HUES6 (cell line): Measurements from ENCODE around the gene XRCC2.
"Not testable (repeated sequence)": the region's sequence is repeated elsewhere in the genome, so short reads cannot be mapped to it uniquely, and the experiment has no call there.

Source experiments
- H3K27ac ChIP-seq: 2 replicates; pipeline ENCODE4 v1.7.0; 2013; ENCODE audit warnings: low read depth, mild to moderate bottlenecking, low read length, inconsistent platforms
- H3K27me3 ChIP-seq: 2 replicates; pipeline ENCODE4 v1.6.1; 2013; ENCODE audit warnings: low read length; ENCODE audit not compliant: control insufficient read depth, insufficient read depth
- H3K36me3 ChIP-seq: 2 replicates; pipeline ENCODE4 v1.6.1; 2013; ENCODE audit warnings: low read length; ENCODE audit not compliant: control insufficient read depth, insufficient read depth
- H3K4me1 ChIP-seq: 2 replicates; pipeline ENCODE4 v1.6.1; 2013; ENCODE audit warnings: low read length; ENCODE audit not compliant: control insufficient read depth, insufficient read depth
- H3K4me3 ChIP-seq: 2 replicates; pipeline ENCODE4 v1.5.1; 2013; ENCODE audit warnings: low read depth, low read length
- H3K9ac ChIP-seq: one replicate; pipeline ENCODE4 v1.6.1; 2013; ENCODE audit warnings: mild to moderate bottlenecking, low read length
- H3K9me3 ChIP-seq: 2 replicates; pipeline ENCODE4 v1.6.1; 2013; ENCODE audit warnings: low read depth, low read length; ENCODE audit not compliant: control insufficient read depth, insufficient read depth

The XRCC2 gene

DNA sequence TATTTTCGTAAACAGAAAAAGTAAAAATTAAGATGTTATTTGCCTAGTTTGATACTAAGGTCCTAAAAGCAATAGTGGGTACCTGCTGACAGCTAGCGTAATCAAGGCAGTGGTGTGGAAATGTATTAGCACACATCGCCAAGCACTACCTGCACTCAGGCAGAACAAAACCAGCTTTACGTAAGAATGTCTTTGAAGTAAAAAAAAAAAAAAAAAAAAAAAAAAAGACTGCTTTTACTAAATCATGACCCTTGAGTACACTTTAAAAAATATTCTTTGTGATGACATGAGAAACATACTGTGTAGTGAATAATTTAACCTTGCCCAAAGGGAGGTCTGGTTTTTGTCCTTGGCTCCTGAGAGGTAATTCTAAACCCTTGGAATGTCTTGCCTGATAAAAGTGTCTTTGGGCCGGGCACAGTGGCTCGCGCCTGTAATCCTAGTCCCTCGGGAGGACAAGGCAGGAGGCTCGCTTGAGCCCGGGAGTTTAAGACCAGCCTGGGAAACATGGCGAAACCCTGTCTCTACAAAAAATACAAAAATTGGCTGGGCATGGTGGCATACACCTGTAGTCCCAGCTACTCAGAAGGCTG is 12.7 kb downstream of the XRCC2 start:
- Histone ChIP-seq H3K4me3 (no peak overlapping the region), H3K9me3 (no peaks in the 10 kb centered on the region), H3K4me1 (no peaks in the 10 kb centered on the region), H3K27ac (no peak overlapping the region), H3K36me3 (peaks cover 65% of the 10 kb centered on the region), H3K27me3 (no peaks in the 10 kb centered on the region), H3K9ac (no peak overlapping the region)

DNA sequence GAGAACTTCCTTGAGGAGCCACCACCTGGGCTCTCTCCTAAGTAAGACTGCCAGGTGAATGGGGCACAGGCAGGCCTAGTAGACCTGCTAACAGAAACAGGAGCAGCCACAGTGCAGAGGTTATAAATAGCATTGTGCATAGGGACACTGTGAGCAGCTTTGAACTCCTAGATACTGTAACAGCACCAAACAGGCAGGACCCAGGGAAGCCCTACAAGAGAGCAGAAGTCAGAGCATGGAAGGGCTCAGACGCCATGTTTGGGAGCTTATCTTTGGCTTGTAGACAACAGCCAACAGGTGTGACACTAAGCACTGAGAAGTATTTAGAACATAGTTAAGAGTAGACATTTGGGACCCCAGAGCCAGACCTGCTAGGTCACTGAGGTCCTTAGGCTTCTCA is 14.5 kb downstream of the XRCC2 start:
- no peak overlapping the region for H3K4me3 ChIP-seq
- H3K36me3 ChIP-seq: peaks cover 57% of the 10 kb centered on the region
- H3K27ac ChIP-seq: no peak overlapping the region
- no peaks in the 10 kb centered on the region for H3K4me1 ChIP-seq
- H3K9me3 ChIP-seq: no peaks in the 10 kb centered on the region
- no peaks in the 10 kb centered on the region for H3K27me3 ChIP-seq
- no peak overlapping the region for H3K9ac ChIP-seq

DNA sequence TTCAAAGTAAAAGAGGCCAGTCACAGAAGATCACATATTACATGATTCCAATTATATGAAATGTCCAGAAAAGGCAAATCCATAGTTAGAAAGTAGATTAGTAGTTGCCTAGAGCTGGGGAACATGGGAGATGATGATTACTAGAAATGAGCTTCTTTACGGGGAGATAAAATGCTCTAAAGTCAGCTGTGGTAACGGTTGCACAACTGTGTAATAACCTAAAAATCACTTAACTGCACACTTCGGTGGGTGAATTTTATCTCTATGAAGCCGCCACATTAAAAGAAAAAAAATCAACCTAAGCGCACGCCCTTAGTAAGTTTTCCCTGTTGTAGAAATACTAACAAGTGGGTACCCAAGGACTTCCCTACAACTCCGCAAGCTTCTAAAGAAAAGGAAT is 15.9 kb downstream of the XRCC2 start:
- H3K4me1 ChIP-seq: no peaks in the 10 kb centered on the region
- H3K9ac ChIP-seq: no peak overlapping the region
- H3K9me3 ChIP-seq: no peaks in the 10 kb centered on the region
- peaks cover 67% of the 10 kb centered on the region for H3K36me3 ChIP-seq
- H3K4me3 ChIP-seq: no peak overlapping the region
- H3K27ac ChIP-seq: no peak overlapping the region
- no peaks in the 10 kb centered on the region for H3K27me3 ChIP-seq

DNA sequence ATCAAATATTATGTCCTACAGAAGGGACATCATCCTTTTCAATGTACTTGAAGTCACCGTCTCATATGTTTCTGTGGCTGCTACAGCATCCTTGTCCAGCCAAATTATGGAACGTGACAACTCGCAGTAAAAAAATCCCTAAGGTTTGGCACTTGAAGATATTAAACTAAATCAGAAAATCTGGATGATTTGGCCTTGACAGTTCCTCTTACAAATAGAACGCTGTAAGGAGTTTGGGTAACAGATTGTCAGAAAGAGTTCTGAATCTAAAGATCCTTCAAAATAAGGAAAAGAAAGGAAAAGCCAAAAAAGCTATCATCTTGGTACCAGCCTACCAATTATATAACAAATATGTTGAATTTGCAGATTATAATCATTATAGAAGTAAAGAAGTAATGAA is 21.0 kb downstream of the XRCC2 start:
- H3K36me3 ChIP-seq: peaks cover 74% of the 10 kb centered on the region
- H3K27me3 ChIP-seq: no peaks in the 10 kb centered on the region
- H3K9me3 ChIP-seq: no peaks in the 10 kb centered on the region
- no peak overlapping the region for H3K9ac ChIP-seq
- no peak overlapping the region for H3K27ac ChIP-seq
- H3K4me3 ChIP-seq: no peak overlapping the region
- no peaks in the 10 kb centered on the region for H3K4me1 ChIP-seq

DNA sequence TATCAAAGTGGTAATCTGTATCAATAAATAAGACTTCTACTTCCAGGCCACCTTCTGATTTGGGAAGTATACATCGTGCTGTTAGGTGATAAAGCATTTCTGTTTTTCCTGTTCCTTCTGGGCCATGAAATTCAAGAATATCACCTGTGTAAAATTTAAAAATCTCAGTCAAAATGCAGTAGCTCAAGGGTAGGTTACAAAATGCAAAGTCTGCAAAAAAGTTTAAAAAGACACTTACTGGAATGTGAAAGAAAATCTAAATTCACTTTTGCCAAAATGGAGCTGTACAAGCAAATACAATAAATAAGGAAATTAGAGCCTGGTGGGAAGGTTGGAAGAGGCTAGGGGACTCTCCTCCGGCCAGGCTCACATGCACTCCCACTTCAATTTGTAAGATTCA is 26.7 kb downstream of the XRCC2 start:
- no peaks in the 10 kb centered on the region for H3K4me1 ChIP-seq
- H3K9me3 ChIP-seq: 0 out of 2 replicates have a peak, but pooled peaks cover 2% of the 10 kb centered on the region
- H3K27me3 ChIP-seq: no peaks in the 10 kb centered on the region
- peaks cover 77% of the 10 kb centered on the region for H3K36me3 ChIP-seq
- H3K27ac ChIP-seq: no peak overlapping the region
- H3K9ac ChIP-seq: no peak overlapping the region
- H3K4me3 ChIP-seq: no peak overlapping the region

DNA sequence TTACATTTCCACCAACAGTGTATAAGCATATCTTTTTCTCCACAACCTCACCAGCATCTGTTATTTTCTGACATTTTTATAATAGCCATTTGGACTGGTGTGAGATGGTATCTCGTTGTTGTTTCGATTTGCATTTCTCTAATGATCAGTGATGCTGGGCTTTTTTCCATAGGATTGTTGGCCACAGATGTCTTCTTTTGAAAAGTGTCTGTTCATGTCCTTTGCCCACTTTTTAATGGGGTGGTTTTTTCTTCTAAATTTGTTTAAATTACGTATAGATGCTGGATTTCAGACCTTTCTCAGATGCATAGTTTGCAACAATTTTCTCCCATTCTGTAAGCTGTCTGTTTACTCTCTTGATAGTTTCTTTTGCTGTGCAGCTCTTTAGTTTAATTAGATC is 28.9 kb downstream of the XRCC2 start:
- Histone ChIP-seq H3K4me3 (no peak overlapping the region), H3K36me3 (peaks cover 61% of the 10 kb centered on the region), H3K27me3 (no peaks in the 10 kb centered on the region), H3K27ac (no peak overlapping the region), H3K9me3 (0 out of 2 replicates have a peak, but pooled peaks cover 2% of the 10 kb centered on the region), H3K9ac (no peak overlapping the region), H3K4me1 (no peaks in the 10 kb centered on the region)

DNA sequence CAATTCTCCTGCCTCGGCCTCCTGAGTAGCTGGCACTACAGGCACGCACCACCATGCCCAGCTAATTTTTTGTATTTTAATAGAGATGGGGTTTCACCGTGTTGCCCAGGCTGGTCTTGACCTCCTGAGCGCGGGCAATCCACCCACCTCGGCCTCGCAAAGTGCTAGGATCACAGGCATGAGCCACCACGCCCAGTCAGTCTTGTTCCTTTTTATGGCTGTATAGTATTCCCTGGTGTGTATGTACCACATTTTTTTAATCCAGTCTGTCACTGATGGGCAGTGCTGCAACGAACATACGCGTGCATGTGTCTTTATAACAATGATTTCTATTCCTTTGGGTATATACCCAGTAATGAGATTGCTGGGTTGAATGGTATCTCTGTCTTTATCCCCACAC is 29.4 kb downstream of the XRCC2 start:
- not testable (repeated sequence) for H3K9me3 ChIP-seq, H3K9ac ChIP-seq, H3K4me1 ChIP-seq, H3K27ac ChIP-seq, H3K27me3 ChIP-seq, H3K4me3 ChIP-seq
- peaks cover 56% of the 10 kb centered on the region for H3K36me3 ChIP-seq

DNA sequence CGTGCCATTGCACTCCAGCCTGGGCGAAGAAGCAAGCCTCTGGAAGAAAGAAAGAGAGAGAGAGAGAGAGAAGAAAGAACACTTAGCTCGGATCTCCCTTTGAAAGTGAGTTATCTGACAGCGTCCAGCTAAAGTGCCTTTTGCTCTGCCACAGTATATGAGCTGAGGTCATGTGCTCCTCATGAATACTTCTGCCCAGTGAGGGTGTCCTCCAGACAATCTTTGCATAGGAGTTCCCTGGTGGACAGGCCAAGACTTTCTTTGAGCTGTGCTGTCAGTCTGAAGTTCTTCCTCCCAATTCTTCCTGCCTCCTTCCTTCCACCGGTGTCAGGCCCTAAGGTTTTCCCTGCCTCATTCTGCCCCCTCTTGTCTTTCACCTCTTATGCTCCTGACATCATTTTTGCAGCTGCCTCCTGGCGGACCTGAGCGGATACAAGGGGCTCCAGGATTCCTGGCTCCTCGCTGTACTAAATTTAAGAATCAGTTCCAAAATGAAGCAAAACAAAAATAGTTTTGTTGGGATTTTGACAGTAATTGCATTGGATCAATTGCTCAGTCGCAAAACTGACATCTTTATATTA is 31.9 kb downstream of the XRCC2 start:
- no peaks in the 10 kb centered on the region for H3K4me1 ChIP-seq
- H3K9ac ChIP-seq: no peak overlapping the region
- no peaks in the 10 kb centered on the region for H3K27me3 ChIP-seq
- H3K27ac ChIP-seq: no peak overlapping the region
- H3K4me3 ChIP-seq: no peak overlapping the region
- peaks cover 36% of the 10 kb centered on the region for H3K36me3 ChIP-seq
- 0 out of 2 replicates have a peak, but pooled peaks cover 2% of the 10 kb centered on the region for H3K9me3 ChIP-seq

DNA sequence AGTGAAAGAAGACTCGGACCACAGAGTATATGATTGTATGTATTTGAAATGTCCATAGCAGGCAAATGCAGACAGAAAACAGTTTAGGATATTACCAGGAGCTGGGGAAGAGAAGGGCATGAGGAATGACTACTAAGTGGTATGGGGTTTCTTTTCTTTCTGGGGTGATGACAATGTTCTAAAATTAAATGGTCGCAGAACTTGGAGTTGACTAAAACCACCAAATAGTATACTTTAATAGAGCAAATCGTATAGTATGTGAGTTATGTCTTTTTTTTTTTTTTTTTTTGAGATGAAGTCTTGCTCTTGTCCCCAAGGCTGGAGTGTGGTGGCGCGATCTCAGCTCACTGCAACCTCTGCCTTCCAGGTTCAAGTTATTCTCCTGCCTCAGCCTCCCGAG is 34.6 kb downstream of the XRCC2 start:
- Histone ChIP-seq H3K9me3 (no peaks in the 10 kb centered on the region), H3K9ac (no peak overlapping the region), H3K27me3 (no peaks in the 10 kb centered on the region), H3K36me3 (peaks cover 10% of the 10 kb centered on the region), H3K27ac (no peak overlapping the region), H3K4me3 (no peak overlapping the region), H3K4me1 (no peaks in the 10 kb centered on the region)

DNA sequence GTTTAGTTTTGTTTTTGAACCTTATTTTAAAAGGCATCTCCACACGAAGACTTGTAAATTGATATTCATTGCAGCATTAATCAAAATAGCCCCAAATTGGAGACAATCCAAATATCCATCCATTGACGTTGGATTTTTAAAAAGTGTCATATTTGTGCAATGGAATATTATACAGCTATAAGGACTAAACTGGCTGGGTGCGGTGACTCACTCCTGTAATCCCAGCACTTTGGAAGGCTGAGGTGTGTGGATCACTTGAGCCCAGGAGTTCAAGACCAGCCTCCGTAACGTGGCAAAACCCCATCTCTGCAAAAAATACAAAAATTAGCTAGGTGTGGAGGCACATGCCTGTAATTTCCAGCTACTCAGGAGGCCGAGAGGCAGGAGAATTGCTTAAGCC is 35.1 kb downstream of the XRCC2 start:
- no peaks in the 10 kb centered on the region for H3K4me1 ChIP-seq
- H3K9me3 ChIP-seq: no peaks in the 10 kb centered on the region
- no peaks in the 10 kb centered on the region for H3K27me3 ChIP-seq
- no peak overlapping the region for H3K27ac ChIP-seq
- no peak overlapping the region for H3K9ac ChIP-seq
- H3K36me3 ChIP-seq: peaks cover 6% of the 10 kb centered on the region
- H3K4me3 ChIP-seq: no peak overlapping the region

DNA sequence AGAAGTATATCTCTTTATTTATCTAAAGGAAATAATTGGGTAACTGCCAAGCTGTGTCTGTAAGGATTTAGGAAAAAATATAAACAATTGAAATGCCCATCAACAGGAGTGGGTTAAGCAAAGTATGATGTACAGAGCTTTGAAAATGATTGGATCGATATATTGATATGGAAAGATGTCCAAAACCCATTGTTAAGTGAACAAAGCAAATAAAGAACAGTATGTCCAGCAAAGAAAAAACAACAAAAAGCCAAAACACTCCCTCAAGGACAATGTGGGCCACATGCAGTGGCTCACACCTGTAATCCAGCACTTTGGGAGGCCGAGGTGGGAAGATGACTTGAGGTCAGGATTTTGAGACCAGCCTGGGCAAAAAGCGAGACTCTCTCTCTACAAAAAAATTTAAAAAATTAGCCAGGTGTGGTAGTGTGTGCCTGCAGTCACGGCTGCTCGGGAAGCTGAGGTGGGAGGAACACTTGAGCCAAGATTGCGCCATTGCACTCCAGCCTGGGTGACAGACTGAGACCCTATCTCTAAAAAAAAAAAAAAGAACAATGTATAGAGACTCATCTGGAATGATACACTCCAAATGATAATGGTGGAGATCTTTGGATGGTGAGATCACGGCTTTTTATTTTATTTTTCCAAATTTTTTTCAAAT is 37.9 kb downstream of the XRCC2 start:
- no peaks in the 10 kb centered on the region for H3K4me1 ChIP-seq
- H3K9me3 ChIP-seq: no peaks in the 10 kb centered on the region
- H3K27me3 ChIP-seq: no peaks in the 10 kb centered on the region
- no peak overlapping the region for H3K9ac ChIP-seq
- H3K36me3 ChIP-seq: no peaks in the 10 kb centered on the region
- H3K4me3 ChIP-seq: no peak overlapping the region
- H3K27ac ChIP-seq: no peak overlapping the region
